HG03159 (cell line): ENCODE results near the gene NFKBIE.
A peak's percentile ranks its signal among the peaks of the same experiment; 100 is the strongest.
"Not testable (repeated sequence)": the region's sequence is repeated elsewhere in the genome, so short reads cannot be mapped to it uniquely, and the experiment has no call there.

Source experiments
- ATAC-seq: cut with Tn5 transposase; IDR thresholded peaks from one replicate; pipeline ENCODE4 v1.9.1; 2021; ENCODE audit warnings: mild to moderate bottlenecking, moderate library complexity; ENCODE audit not compliant: unreplicated experiment

NFKBIE gene, protein sequence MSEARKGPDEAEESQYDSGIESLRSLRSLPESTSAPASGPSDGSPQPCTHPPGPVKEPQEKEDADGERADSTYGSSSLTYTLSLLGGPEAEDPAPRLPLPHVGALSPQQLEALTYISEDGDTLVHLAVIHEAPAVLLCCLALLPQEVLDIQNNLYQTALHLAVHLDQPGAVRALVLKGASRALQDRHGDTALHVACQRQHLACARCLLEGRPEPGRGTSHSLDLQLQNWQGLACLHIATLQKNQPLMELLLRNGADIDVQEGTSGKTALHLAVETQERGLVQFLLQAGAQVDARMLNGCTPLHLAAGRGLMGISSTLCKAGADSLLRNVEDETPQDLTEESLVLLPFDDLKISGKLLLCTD

DNA sequence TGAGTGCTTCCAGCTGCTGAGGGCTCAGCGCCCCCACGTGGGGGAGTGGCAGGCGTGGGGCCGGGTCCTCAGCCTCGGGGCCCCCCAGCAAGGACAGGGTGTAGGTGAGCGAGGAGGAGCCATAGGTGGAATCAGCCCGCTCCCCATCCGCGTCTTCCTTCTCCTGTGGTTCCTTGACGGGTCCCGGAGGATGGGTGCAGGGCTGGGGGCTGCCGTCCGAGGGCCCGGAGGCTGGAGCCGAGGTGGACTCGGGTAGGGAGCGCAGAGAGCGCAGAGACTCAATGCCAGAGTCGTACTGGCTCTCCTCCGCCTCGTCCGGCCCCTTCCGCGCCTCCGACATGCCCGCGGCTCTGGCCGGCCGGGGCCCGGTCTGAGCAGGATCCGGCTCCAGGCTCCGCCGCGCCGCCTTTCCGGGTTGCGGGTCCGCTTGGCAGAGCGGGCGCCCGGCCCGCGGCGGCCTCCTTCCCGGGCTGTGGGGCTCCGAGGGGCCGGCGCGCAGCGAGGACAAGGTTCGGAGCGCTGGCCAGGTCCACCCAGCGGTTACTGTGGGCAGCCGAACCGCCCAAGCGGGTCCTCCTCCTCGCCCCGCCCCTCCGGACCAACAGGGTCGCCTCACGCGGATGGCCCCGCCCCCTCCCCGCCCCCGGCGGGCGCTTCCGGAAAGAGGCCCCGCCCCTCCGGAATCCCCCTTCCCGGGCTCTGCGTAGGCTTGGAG is at the start of gene NFKBIE:
Gene NFKBIE (minus strand): TSS at position 545 of the 715 bp plus-strand sequence. CDS start 205 bp downstream, at position 340.
- peak; percentile 46 for ATAC-seq

DNA sequence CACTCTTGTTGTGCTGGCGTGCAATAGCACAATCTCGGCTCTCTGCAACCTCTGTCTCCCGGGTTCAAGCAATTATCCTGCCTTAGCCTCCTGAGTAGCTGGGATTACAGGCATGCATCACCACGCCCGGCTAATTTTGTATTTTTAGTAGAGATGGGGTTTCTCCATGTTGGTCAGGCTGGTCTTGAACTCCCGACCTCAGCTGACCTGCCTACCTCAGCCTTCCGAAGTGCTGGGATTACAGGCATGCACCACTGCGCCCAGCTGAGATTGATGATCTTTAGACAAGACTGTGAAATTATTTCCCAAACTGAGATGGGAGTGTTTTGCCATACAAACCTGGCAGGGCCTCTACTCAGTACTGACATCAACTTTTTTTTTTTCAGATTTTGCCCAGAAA is 49.3 kb upstream of the NFKBIE start:
- ATAC-seq = not testable (repeated sequence)

DNA sequence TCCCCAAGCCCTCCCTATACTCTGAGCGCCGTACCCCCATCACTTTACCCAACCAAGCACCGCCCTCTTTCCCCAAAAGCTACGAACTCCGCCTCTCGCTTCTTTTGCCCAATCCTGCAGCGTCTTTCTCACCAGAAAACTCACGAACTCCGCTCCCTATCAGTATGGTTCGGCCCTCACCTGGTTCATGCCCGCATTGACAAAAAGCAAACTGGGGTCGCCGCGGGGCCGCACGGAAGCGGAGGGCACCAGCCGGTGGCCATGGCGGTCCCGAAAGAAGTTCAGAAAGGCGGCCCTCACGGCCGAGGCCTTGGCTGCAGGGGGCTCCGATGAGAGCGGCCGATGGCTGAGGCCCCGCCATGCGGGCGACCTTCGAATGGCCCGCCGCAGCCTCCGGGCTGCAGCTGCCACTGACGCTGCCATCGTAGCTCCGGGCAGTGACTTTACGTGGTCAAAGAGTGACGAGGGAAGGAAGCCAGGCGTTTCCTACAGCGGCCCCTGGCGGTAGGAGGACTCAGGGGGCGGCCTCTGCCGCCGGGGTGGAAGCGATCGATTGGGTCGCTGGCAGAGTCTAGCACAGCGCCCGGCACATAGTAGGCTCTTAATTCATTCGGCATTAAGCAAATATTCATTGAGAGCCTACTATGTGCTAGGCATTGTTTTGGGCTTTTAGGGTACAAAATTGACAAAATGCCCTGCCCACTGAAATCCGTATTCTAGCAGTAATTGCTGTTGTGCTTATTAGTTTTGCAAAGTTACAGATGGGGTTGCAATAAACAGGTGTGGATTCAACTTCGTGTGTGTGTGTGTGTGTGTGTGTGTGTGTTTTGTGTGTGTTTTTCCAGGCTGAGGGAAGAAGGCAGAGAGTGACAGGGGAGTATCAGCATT is 47.8 kb upstream of the NFKBIE start, which contains the start of gene AARS2:
Gene AARS2 (minus strand): TSS at position 447 of the 888 bp plus-strand sequence. CDS start 24 bp downstream, at position 423.
- peak; percentile 94 for ATAC-seq

DNA sequence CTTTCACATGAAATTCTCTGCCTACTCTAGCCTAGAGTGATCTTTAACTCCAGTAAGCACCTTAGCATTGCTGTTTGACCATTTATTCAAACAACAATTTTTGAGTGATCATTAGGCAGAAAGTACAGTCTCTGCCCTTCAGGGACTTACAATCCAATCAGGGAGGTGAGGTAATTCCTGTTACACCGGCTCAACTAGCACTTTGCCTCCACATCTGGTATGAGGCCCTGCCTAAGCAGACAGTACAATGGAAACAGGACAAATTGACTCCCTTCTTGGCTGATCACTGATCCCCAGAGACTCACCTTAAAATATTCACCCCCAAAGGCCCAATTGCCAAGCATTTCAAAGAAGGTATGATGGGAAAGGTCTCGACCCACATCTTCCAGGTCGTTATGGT is 46.4 kb upstream of the NFKBIE start:
- ATAC-seq = no peak

DNA sequence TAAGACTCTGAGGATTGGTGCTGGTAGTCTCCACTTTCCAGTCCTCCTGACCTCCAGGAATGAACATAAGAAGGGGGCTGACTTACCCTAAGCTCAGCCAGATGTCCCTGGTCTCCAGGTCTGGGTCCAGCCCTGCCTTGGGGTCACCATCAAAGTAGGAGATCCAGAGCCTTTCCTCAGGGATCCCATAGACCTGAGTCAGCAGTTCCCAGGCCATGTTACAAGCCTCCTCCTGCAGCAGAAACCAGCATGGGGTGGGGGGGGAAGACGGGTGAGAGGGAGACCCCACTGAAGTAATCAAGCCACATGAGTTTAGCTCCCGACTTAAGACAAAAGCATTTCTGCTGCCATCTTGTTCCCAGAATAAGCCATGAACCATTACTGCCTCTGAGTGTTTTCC is 46.0 kb upstream of the NFKBIE start:
- no peak for ATAC-seq

DNA sequence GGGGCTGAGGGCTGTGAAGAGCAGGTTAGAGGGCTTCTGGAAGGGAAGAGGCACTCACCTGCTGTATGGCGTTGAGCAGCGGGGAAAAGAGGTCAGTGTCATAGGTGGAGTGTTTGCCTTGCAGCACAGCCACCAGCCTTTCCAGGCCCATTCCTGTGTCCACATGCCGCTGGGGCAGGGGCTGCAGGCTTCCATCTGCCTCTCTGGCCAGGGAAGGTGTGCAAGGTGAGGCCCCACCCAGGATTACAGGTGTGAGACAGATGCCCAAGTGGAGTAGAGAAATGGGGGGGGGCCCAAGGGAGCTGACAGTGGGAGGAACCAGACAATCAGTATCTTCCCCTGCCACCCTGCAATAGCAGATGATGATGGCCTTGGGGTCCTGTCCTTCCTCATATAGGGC is 44.9 kb upstream of the NFKBIE start:
- no peak for ATAC-seq

DNA sequence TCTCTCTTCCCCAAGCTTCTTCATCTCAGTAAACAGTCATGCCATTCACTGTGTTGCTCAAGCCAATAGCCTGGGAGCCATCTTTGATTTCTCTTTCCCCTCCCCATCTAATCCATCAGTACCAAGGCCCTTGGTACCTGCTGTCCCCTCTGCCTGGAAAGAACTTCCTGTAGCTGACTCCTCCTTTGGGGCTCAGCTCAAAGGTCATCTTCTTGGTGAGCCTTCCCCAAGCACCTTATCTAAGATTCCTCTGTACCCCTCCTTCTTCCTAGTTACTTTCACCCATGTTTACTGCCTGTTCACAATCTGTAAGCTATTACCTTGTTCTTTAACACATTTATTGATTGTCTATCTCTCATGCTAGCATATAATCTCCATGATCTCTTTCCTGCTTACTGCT is 44.3 kb upstream of the NFKBIE start:
- ATAC-seq = no peak

DNA sequence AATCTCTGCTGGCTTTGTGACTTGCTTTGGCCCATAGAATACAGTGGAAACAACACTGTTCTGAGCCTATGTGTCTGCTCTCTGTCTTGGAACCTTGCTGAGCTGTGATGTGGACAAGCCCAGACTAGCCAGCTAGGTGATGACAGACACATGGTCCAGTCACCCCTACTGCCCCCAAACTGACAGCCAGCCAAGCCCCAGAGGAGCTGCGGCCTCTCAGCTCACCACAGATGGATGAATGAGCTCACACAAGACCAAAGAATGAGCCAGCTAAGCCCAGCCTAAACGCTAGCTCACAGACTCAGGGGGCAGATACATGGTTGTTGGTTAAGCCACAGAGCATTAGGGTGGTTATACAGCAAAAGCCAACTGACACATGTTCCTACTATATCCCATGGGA is 43.7 kb upstream of the NFKBIE start:
- ATAC-seq = no peak

DNA sequence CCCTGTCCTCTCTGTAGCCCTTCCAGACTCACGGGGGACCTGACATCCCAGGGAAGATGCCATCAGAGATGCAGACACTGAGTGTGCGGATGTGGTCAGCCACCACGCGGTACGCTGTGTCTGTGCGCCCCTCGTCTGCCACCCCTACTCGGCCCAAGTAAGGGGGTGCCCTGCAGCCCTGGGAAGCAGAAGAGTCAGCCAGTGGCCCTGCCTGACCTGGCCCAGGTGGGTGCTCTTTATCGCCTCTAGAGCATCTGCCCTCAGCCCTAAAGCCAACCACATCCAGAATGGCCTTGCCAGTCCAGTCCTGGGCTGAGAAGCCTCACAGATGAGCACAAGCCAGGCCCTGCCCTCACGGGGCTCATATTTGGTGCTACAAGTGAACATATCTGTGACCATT is 41.9 kb upstream of the NFKBIE start:
- no peak for ATAC-seq

DNA sequence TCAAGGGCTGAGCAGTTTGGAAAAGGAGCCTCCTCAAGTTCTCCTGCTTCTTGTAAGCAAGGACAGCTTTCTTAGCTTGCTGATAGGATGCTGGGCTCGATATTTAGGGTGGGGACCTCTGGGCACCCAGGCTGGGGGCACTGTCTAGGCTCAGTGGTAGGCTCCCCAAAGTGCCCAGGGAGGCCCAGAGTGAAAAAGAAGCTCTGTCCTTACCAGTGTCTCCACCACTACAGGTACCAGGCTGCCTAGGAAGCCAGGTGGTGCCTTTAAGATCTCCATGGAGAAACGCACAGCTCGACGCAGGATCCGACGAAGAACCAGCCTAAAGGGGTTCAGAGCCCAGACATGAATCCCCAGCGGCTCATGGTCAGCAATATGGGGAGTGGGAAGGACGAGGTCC is 41.4 kb upstream of the NFKBIE start:
- no peak for ATAC-seq

DNA sequence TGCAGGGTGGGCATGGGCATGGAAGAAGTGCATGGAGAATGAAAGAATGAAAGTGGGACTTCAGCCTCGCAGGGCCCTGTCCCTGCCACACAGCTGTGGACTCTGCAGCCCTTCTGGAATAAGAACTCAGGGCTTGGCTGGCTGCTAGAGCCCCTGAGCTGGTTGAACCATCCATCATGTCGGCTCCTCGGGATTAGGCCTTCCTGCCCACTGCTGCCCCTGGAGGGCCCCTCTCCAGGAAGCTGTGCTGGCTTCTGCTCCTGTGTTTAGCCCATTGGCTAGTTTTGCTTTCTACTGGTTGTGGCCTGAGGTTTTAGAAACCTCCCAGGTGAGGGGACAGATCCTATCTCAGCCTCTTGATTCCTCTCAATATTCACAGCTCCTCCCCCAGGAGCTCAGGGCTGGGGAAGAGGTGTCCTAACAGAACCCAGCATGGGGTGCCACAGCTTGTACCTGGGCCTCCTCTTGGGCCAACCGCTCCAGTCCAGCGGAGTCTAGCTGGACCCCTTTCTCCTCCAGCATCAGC is 39.9 kb upstream of the NFKBIE start:
- no peak for ATAC-seq

DNA sequence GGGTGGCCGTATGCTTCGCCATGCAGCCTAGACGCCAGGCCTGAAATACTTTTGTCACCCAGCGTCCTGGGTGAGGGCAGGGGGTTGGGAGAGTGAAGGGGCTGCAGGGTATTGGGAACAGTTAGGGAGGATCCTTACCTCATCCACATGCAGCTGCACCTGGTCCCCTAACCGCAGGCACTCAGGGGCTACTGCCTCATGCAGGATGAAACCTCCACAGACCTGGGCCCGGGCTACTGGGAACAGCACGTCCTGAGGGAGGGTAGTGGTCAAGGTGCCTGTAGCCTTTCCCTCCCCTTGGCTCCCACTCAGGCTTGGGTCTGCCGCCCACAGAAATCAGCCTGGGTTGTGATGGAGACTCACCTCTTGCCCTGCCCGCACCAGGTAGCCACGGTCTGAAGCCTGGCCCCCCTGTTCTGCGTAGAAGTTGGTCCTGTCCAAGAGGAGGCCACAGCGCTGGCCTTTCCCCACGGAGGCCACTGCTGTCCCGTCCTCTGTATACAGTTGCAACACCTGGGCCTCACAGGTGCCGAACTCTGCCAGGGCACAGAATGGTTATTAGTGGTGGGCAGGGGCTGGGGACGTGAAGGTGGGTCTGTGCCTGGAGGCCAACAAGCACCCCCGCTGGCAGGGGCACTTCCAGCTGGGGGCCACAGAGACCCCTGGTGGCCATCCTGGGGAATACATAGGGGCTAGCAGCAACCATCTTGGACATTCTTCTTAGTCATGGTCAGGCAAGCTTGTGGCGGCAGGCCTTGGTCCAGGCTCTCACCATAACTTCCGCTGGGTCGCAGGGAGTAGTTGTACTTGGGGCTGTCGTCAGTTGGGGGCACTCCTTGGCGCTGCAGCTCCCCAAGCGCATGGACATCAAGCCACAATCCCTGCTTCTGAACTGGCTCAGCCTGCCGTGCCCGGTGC is 39.2 kb upstream of the NFKBIE start:
- ATAC-seq = no peak

DNA sequence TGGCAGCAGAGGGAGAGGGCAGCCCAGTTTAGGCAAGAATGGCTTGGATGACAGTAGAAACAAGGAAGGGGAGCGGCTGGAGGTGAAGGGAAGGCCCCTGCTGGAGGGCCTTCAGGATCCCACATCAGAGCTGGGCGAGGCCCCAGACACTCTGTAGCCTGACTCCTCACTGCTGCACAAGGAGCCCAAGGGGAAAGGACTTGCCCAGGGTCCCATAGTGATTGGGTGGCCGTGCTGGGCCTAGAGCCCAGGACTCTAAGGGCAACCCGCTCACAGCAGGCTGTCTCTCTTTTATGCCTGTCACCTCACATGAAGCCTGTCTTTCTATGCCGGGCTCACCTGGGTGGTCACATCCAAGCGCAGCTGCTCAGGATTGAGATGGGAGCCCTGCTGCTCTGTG is 38.5 kb upstream of the NFKBIE start:
- no peak for ATAC-seq

DNA sequence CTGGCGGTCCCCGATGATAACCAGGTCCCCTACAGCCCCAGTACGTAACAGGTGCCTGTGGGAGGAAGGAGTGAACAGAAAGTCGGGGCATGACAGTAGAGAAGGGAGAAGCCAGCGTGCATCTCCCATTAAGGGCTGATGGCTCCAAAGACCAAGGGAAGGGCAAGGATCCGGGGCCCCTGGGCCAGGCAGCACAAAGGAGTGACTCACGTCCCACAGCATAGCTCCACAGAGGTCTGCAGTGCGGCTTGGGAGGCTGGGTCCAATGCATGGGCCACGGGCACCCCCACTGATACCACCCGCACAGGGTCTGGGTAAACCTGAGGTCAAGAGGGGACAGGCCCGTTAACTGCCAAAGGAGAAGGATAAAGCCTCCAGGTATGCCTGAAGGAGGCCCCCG is 37.5 kb upstream of the NFKBIE start:
- ATAC-seq = no peak

DNA sequence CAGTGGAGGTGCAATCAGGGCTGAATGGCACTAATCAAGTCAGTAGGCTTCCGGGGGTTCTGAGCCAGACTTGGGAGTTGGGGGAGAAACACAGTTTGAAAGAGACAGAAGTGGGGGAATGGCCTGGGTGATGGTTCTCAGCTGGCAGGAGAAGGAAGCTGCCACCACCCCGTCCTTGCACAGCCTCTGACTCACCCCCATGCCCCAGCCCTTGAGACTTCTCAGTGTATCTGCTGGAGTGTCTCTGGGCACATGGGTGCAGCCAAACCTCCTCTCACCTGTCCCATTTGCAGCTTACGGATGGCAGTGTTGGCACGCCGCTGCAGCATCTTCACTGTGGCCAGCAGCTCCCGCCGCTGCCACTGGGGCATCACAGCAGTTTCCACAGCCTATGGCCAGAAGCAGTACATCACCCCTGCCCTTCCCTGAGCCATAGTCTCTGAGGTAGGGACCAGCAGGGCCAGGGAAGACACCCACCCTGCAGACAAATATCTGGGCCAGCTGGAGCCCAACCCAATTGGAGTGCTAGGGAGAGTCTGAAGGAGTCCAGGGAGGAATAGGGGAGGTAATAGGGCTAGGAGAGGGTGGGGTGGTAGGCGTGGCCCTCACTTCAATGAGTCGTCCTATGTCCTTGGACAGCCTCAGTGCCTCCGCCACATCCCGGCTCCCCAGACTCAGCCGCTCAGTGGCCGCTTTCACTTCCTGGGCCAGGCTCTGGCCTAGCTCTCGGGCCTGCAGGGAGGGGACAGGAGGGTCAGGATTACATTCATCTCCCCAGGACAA is 36.6 kb upstream of the NFKBIE start:
- no peak for ATAC-seq

DNA sequence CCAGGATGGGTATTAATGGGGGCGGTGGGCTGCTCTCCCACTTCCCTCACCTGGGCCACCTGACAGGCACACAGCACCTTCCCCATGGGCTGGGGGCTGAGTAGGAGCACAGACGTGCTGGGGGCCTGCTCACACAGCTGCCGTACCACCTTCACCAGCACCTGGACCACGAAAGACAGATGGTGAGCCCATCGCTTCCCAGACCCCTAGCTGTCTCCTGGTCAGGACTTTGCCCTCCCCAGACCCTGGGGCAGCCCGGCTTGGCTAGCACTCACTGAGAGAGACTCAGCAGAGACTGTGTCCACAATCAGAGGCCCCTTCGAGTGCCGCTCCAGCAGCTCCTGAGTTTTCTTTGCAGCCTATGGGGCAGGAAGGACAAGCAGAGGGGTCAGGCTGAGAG is 35.8 kb upstream of the NFKBIE start:
- no peak for ATAC-seq

DNA sequence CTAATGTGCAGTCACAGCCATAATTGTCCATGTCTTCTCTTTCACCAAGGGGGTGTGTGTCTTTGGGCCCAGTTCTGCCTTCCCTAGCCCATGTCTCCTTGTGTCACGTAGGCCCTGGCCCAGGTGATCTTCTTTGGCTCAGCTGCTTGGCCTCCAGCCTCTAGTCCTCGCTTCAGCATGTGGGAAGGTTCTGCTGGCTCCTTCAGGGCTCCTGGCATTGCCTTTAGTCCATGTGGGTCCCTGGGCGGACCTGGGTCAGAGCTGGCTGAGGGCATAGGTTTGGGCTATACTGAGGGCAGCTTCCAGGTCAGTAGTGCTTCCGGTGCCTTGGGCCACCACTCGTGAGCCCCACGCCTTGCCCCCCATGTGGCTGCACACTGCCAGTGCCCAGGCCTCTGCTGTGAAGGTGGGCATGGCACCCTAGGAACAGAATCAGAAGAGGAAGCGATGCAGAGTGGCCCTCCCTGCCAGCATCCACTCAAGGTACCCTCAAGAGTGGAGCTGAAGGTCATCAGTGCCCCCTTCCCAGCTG is 35.0 kb upstream of the NFKBIE start:
- no peak for ATAC-seq

DNA sequence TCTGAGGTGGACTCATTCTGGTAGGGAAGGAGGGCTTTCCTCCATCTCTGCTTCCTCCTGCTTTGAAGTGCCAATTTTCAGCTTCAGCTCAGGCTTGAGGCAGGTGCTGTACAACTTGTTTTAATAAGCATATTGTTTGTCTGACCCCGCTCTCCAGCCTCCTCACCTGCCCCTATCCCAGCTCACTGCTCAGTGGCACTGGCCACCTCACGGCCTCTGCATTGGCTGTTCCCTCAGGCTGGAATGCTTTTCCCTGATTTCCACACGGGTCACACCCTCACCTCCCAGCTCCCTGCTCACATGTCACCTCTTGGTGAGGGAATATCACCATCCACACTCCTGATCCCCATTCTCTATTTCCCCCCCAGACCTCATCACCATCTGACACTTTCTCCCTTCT is 33.5 kb upstream of the NFKBIE start:
- ATAC-seq = no peak
